ENCODE data around the gene COL7A1. TPM values are rescaled to one million over a fixed set of nuclear protein-coding genes. Genes with fewer than 3 reads are reported as not detected.

Gene COL7A1
- total and polyA plus RNA-seq, 2 donors (not counting 1 experiment from before 2014, with no cell fraction given): 0.75 to 2.1 TPM

- Histone ChIP-seq H2AFZ (ENCODE audit: insufficient read depth, low read depth, low read length, poor library complexity, severe bottlenecking) (no peak overlapping the region), H3K27me3 (replicated peaks in 1 of 4; ENCODE audit: control extremely low read depth in 1 of 4, control insufficient read depth in 3 of 4, insufficient read depth in 4 of 4, low read length in 3 of 4) (no peaks in the 10 kb centered on the region), H3K4me1 (ENCODE audit: control insufficient read depth in 2 of 2, insufficient read depth in 2 of 2, low read length in 2 of 2) (no peaks in the 10 kb centered on the region), H3K9ac (ENCODE audit: low read length) (no peak overlapping the region), H3K36me3 (replicated peaks in 1 of 2; ENCODE audit: control extremely low read depth in 1 of 2, control insufficient read depth in 1 of 2, extremely low read depth in 1 of 2, insufficient read depth in 2 of 2, low read length in 1 of 2) (no peaks in the 10 kb centered on the region), H3K79me2 (ENCODE audit: control insufficient read depth, insufficient read depth, low read length) (no peaks in the 10 kb centered on the region), H3K4me2 (replicated peaks; ENCODE audit: low read depth, low read length, poor library complexity, severe bottlenecking) (no peak overlapping the region), H3K9me3 (ENCODE audit: control extremely low read depth in 1 of 3, control insufficient read depth in 2 of 3, insufficient read depth in 1 of 3, low read length in 2 of 3) (no peaks in the 10 kb centered on the region), H3K4me3 (ENCODE audit: control extremely low read depth in 1 of 5, extremely low read depth in 1 of 5, insufficient read depth in 1 of 5, low read depth in 2 of 5, low read length in 4 of 5) (no peak overlapping the region), H3K27ac (ENCODE audit: low read length in 2 of 2) (no peak overlapping the region), H4K20me1 (ENCODE audit: control insufficient read depth, insufficient read depth, low read length, poor library complexity, severe bottlenecking) (no peaks in the 10 kb centered on the region)
- CTCF ChIA-PET: no interaction called here
- Mint-ChIP-seq H3K9me3 (ENCODE audit: insufficient read depth) (no peaks in the 10 kb centered on the region), H3K4me3 (no peak overlapping the region), H3K27ac (no peak overlapping the region), H3K27me3 (no peaks in the 10 kb centered on the region), H3K4me1 (no peaks in the 10 kb centered on the region)
- DNase-seq (no peak), ATAC-seq (ENCODE audit: low read depth) (no peak)
- POLR2A ChIA-PET: no interaction called here
- WGBS (ENCODE audit: insufficient coverage): 92% methylated on average over 7 of the region's 7 CpGs
- TF ChIP-seq CTCF (IDR thresholded peaks at IDR 0.05): no peak
- TF ChIP-seq EZH2 (IDR thresholded peaks at IDR 0.05; ENCODE audit: borderline replicate concordance, insufficient read depth, low read depth, low read length, poor library complexity, severe bottlenecking): no peak
- intact Hi-C loops (cut with micrococcal nuclease): no loop called here
Measured at GRCh38 chr3:48568476-48568875, 26.7 kb downstream of the COL7A1 start.

GRCh38 chr3:48567500-48567899 lies 27.6 kb downstream of the COL7A1 start:
- Histone ChIP-seq H3K4me2 (replicated peaks; ENCODE audit: low read depth, low read length, poor library complexity, severe bottlenecking) (no peak overlapping the region), H4K20me1 (ENCODE audit: control insufficient read depth, insufficient read depth, low read length, poor library complexity, severe bottlenecking) (no peaks in the 10 kb centered on the region), H3K4me3 (ENCODE audit: control extremely low read depth in 1 of 5, extremely low read depth in 1 of 5, insufficient read depth in 1 of 5, low read depth in 2 of 5, low read length in 4 of 5) (no peak overlapping the region), H3K79me2 (ENCODE audit: control insufficient read depth, insufficient read depth, low read length) (no peaks in the 10 kb centered on the region), H3K4me1 (ENCODE audit: control insufficient read depth in 2 of 2, insufficient read depth in 2 of 2, low read length in 2 of 2) (no peaks in the 10 kb centered on the region), H3K9me3 (ENCODE audit: control extremely low read depth in 1 of 3, control insufficient read depth in 2 of 3, insufficient read depth in 1 of 3, low read length in 2 of 3) (no peaks in the 10 kb centered on the region), H3K27me3 (replicated peaks in 1 of 4; ENCODE audit: control extremely low read depth in 1 of 4, control insufficient read depth in 3 of 4, insufficient read depth in 4 of 4, low read length in 3 of 4) (no peaks in the 10 kb centered on the region), H2AFZ (ENCODE audit: insufficient read depth, low read depth, low read length, poor library complexity, severe bottlenecking) (no peak overlapping the region), H3K9ac (ENCODE audit: low read length) (no peak overlapping the region), H3K27ac (ENCODE audit: low read length in 2 of 2) (no peak overlapping the region), H3K36me3 (replicated peaks in 1 of 2; ENCODE audit: control extremely low read depth in 1 of 2, control insufficient read depth in 1 of 2, extremely low read depth in 1 of 2, insufficient read depth in 2 of 2, low read length in 1 of 2) (no peaks in the 10 kb centered on the region)
- Mint-ChIP-seq H3K27me3 (no peaks in the 10 kb centered on the region), H3K4me1 (no peaks in the 10 kb centered on the region), H3K27ac (no peak overlapping the region), H3K4me3 (no peak overlapping the region), H3K9me3 (ENCODE audit: insufficient read depth) (no peaks in the 10 kb centered on the region)
- POLR2A ChIA-PET: no interaction called here
- DNase-seq: no peak
- CTCF ChIA-PET: interaction anchor here (1.0 kb wide), 1 partner anchor 18 kb away, joined by 3 read pairs; no protein-coding TSS in a partner anchor
- intact Hi-C loops (cut with micrococcal nuclease): no loop called here
- TF ChIP-seq CTCF (IDR thresholded peaks at IDR 0.05) (no peak), EZH2 (IDR thresholded peaks at IDR 0.05; ENCODE audit: borderline replicate concordance, insufficient read depth, low read depth, low read length, poor library complexity, severe bottlenecking) (no peak)
- no peak for ATAC-seq (ENCODE audit: low read depth)
- 92% methylated on average over 6 of the region's 11 CpGs for WGBS (ENCODE audit: insufficient coverage)

All from B cell (primary cell).